Neural progenitor cell (in vitro differentiated cells): ENCODE measurements around the gene ZNF736. TPM values are rescaled to one million over a fixed set of nuclear protein-coding genes. Genes with fewer than 3 reads are reported as not detected.
"Not testable (repeated sequence)": the region's sequence is repeated elsewhere in the genome, so short reads cannot be mapped to it uniquely, and the experiment has no call there.

Experiments
- DNase-seq: peaks from one replicate; pipeline ENCODE4 v3.0.0-alpha.2; 2016; ENCODE audit warnings: low spot score
- H2AFZ ChIP-seq: fragments of 200-600 bp; sonication (generic); replicated peaks from 2 replicates; pipeline ENCODE4 v1.6.1; 2016; ENCODE audit warnings: antibody characterized with exemption
- H3F3A ChIP-seq: fragments of 200-600 bp; sonication (generic); 2 replicates; pipeline ENCODE4 v1.6.1; 2016; ENCODE audit warnings: antibody characterized with exemption, low read depth
- H3K27ac ChIP-seq: fragments of 200-600 bp; sonication (generic); 2 replicates; pipeline ENCODE4 v1.5.1; 2016; ENCODE audit warnings: mild to moderate bottlenecking
- H3K27me3 ChIP-seq: fragments of 200-600 bp; sonication (generic); 2 replicates; pipeline ENCODE4 v1.6.1; 2016; ENCODE audit warnings: mild to moderate bottlenecking, moderate library complexity
- H3K36me3 ChIP-seq: fragments of 200-600 bp; sonication (generic); 2 replicates; pipeline ENCODE4 v1.5.1; 2016
- H3K4me1 ChIP-seq: fragments of 200-600 bp; sonication (generic); 2 replicates; pipeline ENCODE4 v1.6.1; 2016; ENCODE audit warnings: mixed run types
- H3K4me2 ChIP-seq: fragments of 200-600 bp; sonication (generic); 2 replicates; pipeline ENCODE4 v1.6.1; 2016
- H3K4me3 ChIP-seq: fragments of 200-600 bp; sonication (generic); 2 replicates; pipeline ENCODE4 v1.5.1; 2016
- H3K79me2 ChIP-seq: fragments of 200-600 bp; sonication (generic); 2 replicates; pipeline ENCODE4 v1.6.1; 2016; ENCODE audit warnings: low read depth
- H3K9ac ChIP-seq: fragments of 200-600 bp; sonication (generic); 2 replicates; pipeline ENCODE4 v1.6.1; 2016
- H3K9me3 ChIP-seq: fragments of 200-600 bp; sonication (generic); 2 replicates; pipeline ENCODE4 v1.5.1; 2016; ENCODE audit warnings: low read depth
- H4K20me1 ChIP-seq: fragments of 200-600 bp; sonication (generic); 2 replicates; pipeline ENCODE4 v1.6.1; 2016; ENCODE audit warnings: low read depth
- H3K27ac Mint-ChIP-seq: 3 replicates; pipeline ENCODE4 v1.8.0; 2021; ENCODE audit warnings: mixed read lengths
- H3K27me3 Mint-ChIP-seq: 2 replicates; pipeline ENCODE4 v1.8.0; 2022; ENCODE audit warnings: low read depth, mild to moderate bottlenecking, inconsistent platforms, moderate library complexity, mixed read lengths; ENCODE audit not compliant: insufficient read depth
- H3K36me3 Mint-ChIP-seq: 3 replicates; pipeline ENCODE4 v1.8.0; 2021; ENCODE audit warnings: mixed read lengths
- H3K4me1 Mint-ChIP-seq: 3 replicates; pipeline ENCODE4 v1.8.0; 2021; ENCODE audit warnings: mixed read lengths
- H3K4me3 Mint-ChIP-seq: 3 replicates; pipeline ENCODE4 v1.8.0; 2021; ENCODE audit warnings: mild to moderate bottlenecking, moderate library complexity, mixed read lengths
- H3K9me3 Mint-ChIP-seq: 3 replicates; pipeline ENCODE4 v1.8.0; 2020; ENCODE audit warnings: mixed read lengths
- CTCF ChIP-seq: fragments of 200-600 bp; sonication (generic); IDR thresholded peaks from 2 replicates; pipeline ENCODE4 v1.5.1; 2017; ENCODE audit warnings: antibody characterized with exemption, mild to moderate bottlenecking
- EZH2 ChIP-seq: fragments of 200-600 bp; sonication (generic); IDR thresholded peaks from 2 replicates; pipeline ENCODE4 v1.6.1; 2017; ENCODE audit warnings: antibody characterized with exemption, mild to moderate bottlenecking, moderate library complexity
- EZH2phosphoT487 ChIP-seq: fragments of 200-600 bp; sonication (generic); IDR thresholded peaks from 2 replicates; pipeline ENCODE4 v1.6.1; 2017; ENCODE audit warnings: antibody characterized with exemption
- total RNA-seq: library from RNA; depleted of rRNA; stranded (reverse); fragments of >200 nt; gene quantifications from 2 replicates; pipeline ENCODE4 v1.2.3, GENCODE V29; 2015; ENCODE audit warnings: low replicate concordance

ZNF736 gene
- total RNA-seq, 1 donor from 2014 or later, result not detected

- Mint-ChIP-seq H3K9me3 (peaks cover 67% of the 10 kb centered on the region), H3K4me1 (no peaks in the 10 kb centered on the region), H3K4me3 (no peak overlapping the region), H3K27me3 (peaks cover 3% of the 10 kb centered on the region), H3K36me3 (no peaks in the 10 kb centered on the region), H3K27ac (no peak overlapping the region)
- H2AFZ ChIP-seq, result no peak overlapping the region
- H3K4me2 ChIP-seq, result no peak overlapping the region
- TF ChIP-seq EZH2 (no peak), EZH2phosphoT487 (no peak), CTCF (no peak)
- no peaks in the 10 kb centered on the region for H3F3A ChIP-seq
- no peaks in the 10 kb centered on the region for H3K27me3 ChIP-seq
- H3K4me3 ChIP-seq, result no peak overlapping the region
- peaks cover 14% of the 10 kb centered on the region for H3K9me3 ChIP-seq
- no peak overlapping the region for H3K9ac ChIP-seq
- no peak for DNase-seq
- no peaks in the 10 kb centered on the region for H3K4me1 ChIP-seq
- no peak overlapping the region for H3K27ac ChIP-seq
- H3K36me3 ChIP-seq, result no peaks in the 10 kb centered on the region
- H3K79me2 ChIP-seq, result no peaks in the 10 kb centered on the region
- H4K20me1 ChIP-seq, result no peaks in the 10 kb centered on the region
Measured at GRCh38 chr7:64294701-64295420, 18.9 kb upstream of the ZNF736 start.

- not testable (repeated sequence) for H3K27me3 Mint-ChIP-seq, H3K27ac ChIP-seq, H3K9ac ChIP-seq, H3K4me3 Mint-ChIP-seq, H3K36me3 ChIP-seq, H3F3A ChIP-seq, H3K27ac Mint-ChIP-seq, H2AFZ ChIP-seq, H3K4me1 Mint-ChIP-seq, H3K4me2 ChIP-seq, H3K4me3 ChIP-seq, DNase-seq, H4K20me1 ChIP-seq, H3K36me3 Mint-ChIP-seq, H3K9me3 ChIP-seq, H3K4me1 ChIP-seq, H3K27me3 ChIP-seq, H3K79me2 ChIP-seq
- peaks cover 70% of the 10 kb centered on the region for H3K9me3 Mint-ChIP-seq
Measured at GRCh38 chr7:64297418-64297817, 16.3 kb upstream of the ZNF736 start.

- no peak overlapping the region for H3K27ac Mint-ChIP-seq
- no peak overlapping the region for H3K9ac ChIP-seq
- H3K4me3 Mint-ChIP-seq, result no peak overlapping the region
Measured at GRCh38 chr7:64300641-64301405, 12.9 kb upstream of the ZNF736 start.

More at GRCh38 chr7:64300641-64301405, 12.9 kb upstream of the ZNF736 start:
- DNase-seq, result no peak
- Histone ChIP-seq H3K4me3 (no peak overlapping the region), H3K79me2 (no peaks in the 10 kb centered on the region), H3K27me3 (no peaks in the 10 kb centered on the region), H3K27ac (no peak overlapping the region), H4K20me1 (no peaks in the 10 kb centered on the region), H3K4me1 (no peaks in the 10 kb centered on the region), H3K36me3 (no peaks in the 10 kb centered on the region), H3F3A (no peaks in the 10 kb centered on the region), H3K4me2 (no peak overlapping the region), H2AFZ (no peak overlapping the region), H3K9me3 (peaks cover 11% of the 10 kb centered on the region)
- H3K27me3 Mint-ChIP-seq, result peaks cover 2% of the 10 kb centered on the region
- H3K36me3 Mint-ChIP-seq, result no peaks in the 10 kb centered on the region
- peaks cover 68% of the 10 kb centered on the region for H3K9me3 Mint-ChIP-seq
- no peaks in the 10 kb centered on the region for H3K4me1 Mint-ChIP-seq
- TF ChIP-seq EZH2 (no peak), EZH2phosphoT487 (no peak), CTCF (no peak)
